Right atrium auricular region (tissue), 2 donors: ENCODE data around the gene CADM2. TPM values are rescaled to one million over a fixed set of nuclear protein-coding genes. Genes with fewer than 3 reads are reported as not detected.

Experiments
- DNase-seq: peaks from one replicate; pipeline ENCODE4 v3.0.0-alpha.2; 2019; ENCODE audit warnings: low spot score
- H3K27ac ChIP-seq, 2 donors: fragments of 200-600 bp; sonication (generic); 1 replicate in 1 of 2; 2 replicates in 1 of 2; pipeline ENCODE4 v1.5.1; 2016 to 2019
- H3K27me3 ChIP-seq, 2 donors: fragments of 200-600 bp; sonication (generic); one replicate each; pipeline versions ENCODE4 v1.5.1 to v1.6.0; 2017 to 2019
- H3K36me3 ChIP-seq: fragments of 200-600 bp; sonication (generic); one replicate; pipeline ENCODE4 v1.5.1; 2016
- H3K4me1 ChIP-seq, 2 donors: fragments of 200-600 bp; sonication (generic); one replicate each; pipeline versions ENCODE4 v1.5.1 to v1.6.0; 2017 to 2019
- H3K4me3 ChIP-seq, 2 donors: fragments of 200-600 bp; sonication (generic); 1 replicate in 1 of 2; 2 replicates in 1 of 2; pipeline ENCODE4 v1.5.1; 2017 to 2019; ENCODE audit warnings: mild to moderate bottlenecking in 1 of 2, moderate library complexity in 1 of 2
- H3K9me3 ChIP-seq, 2 donors: fragments of 200-600 bp; sonication (generic); one replicate each; pipeline ENCODE4 v1.5.1; 2019
- total RNA-seq, 2 donors: library from RNA; depleted of rRNA; stranded (reverse); fragments of >200 nt; gene quantifications; one replicate each; pipeline ENCODE4 v1.1.0, GENCODE V29; 2016
- TF ChIP-seq, protein P1 (sequence below), 2 donors: fragments of 200-600 bp; sonication (generic); IDR thresholded peaks; one replicate each; pipeline ENCODE4 v1.5.1; 2019; ENCODE audit warnings: antibody characterized with exemption in 2 of 2

The CADM2 gene
- total RNA-seq, 2 donors from 2014 or later, result 6.5 to 9.5 TPM

DNA sequence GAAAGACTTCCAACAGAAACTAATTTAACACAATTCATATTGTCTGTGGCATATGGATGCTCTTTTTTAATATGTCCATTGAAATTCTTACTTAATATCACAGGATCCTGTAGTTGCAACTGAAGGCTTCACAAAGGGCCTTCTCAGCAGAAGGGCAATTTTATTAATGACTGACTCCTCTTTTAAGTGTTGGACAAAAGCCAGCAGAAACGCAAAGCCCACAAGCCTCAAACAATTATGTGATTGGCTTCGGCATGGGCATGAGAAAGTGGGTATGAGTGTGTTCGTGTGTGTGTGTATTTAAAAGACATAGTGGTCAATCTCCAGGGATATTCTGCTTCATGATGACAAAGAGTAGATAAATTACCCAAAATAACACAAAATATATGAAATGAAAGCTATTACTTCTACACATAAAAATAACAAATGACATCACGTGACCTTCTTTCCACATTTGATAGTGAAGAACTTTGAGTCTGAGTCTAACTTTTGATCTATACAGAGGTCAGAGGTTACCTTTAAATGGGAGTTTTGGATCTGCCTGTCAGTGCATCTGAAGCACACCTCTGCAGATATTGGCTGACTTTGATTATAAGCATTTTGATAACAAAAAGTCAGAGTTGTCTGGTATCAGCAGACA, 496.9 kb downstream of the CADM2 start:
- Histone ChIP-seq H3K4me1 (no peaks in the 10 kb centered on the region), H3K9me3 (no peaks in the 10 kb centered on the region), H3K36me3 (no peaks in the 10 kb centered on the region), H3K27me3 (no peaks in the 10 kb centered on the region), H3K27ac (no peak overlapping the region), H3K4me3 (no peak overlapping the region)
- TF ChIP-seq, protein P1, sequence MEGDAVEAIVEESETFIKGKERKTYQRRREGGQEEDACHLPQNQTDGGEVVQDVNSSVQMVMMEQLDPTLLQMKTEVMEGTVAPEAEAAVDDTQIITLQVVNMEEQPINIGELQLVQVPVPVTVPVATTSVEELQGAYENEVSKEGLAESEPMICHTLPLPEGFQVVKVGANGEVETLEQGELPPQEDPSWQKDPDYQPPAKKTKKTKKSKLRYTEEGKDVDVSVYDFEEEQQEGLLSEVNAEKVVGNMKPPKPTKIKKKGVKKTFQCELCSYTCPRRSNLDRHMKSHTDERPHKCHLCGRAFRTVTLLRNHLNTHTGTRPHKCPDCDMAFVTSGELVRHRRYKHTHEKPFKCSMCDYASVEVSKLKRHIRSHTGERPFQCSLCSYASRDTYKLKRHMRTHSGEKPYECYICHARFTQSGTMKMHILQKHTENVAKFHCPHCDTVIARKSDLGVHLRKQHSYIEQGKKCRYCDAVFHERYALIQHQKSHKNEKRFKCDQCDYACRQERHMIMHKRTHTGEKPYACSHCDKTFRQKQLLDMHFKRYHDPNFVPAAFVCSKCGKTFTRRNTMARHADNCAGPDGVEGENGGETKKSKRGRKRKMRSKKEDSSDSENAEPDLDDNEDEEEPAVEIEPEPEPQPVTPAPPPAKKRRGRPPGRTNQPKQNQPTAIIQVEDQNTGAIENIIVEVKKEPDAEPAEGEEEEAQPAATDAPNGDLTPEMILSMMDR (IDR thresholded peaks at IDR 0.05), result no peak
- DNase-seq, result no peak

DNA sequence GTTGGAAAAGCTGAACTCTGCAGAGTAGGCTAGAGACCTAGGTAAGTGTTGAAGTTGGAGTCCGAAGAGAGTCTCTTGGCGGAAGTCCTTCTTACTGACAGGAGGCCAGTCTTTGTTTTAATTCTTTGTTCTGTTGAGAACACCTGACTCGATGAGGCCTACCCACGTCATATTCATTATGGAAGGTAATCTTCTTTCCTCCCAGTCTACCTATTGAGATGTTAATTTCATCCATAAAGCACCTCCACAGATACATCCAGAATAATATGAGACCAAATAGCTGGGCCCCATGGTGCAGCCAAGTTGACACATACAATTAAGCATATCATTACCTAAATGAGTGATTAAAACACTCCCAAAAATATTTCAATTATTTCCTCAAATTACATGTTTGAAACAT, 515.5 kb downstream of the CADM2 start:
- Histone ChIP-seq H3K27me3 (no peaks in the 10 kb centered on the region), H3K9me3 (no peaks in the 10 kb centered on the region), H3K27ac (no peak overlapping the region), H3K4me1 (no peaks in the 10 kb centered on the region), H3K36me3 (no peaks in the 10 kb centered on the region), H3K4me3 (no peak overlapping the region)
- DNase-seq, result no peak
- TF ChIP-seq, protein P1 (IDR thresholded peaks at IDR 0.05), result no peak

DNA sequence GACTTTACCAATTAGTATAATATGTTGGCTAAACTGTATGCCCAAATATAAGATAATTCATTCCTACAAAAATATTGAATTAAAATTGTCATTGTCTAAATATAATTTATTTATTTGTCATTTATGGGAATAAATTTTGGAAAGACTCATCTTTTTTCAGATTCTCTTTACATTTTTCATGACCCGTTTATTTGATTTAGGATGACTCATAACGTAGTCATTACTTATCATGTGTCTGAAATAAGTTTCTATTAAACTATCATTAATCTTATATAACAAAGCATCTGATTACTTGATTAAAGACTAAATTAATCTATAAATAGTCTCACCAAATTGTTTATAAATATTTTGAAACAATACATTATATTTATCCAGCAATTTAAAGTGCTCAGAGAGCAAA, 516.6 kb downstream of the CADM2 start:
- no peak overlapping the region for H3K4me3 ChIP-seq
- no peaks in the 10 kb centered on the region for H3K27me3 ChIP-seq
- H3K4me1 ChIP-seq, result no peaks in the 10 kb centered on the region
- DNase-seq, result no peak
- H3K36me3 ChIP-seq, result no peaks in the 10 kb centered on the region
- no peaks in the 10 kb centered on the region for H3K9me3 ChIP-seq
- no peak overlapping the region for H3K27ac ChIP-seq
- TF ChIP-seq, protein P1 (IDR thresholded peaks at IDR 0.05), result no peak

DNA sequence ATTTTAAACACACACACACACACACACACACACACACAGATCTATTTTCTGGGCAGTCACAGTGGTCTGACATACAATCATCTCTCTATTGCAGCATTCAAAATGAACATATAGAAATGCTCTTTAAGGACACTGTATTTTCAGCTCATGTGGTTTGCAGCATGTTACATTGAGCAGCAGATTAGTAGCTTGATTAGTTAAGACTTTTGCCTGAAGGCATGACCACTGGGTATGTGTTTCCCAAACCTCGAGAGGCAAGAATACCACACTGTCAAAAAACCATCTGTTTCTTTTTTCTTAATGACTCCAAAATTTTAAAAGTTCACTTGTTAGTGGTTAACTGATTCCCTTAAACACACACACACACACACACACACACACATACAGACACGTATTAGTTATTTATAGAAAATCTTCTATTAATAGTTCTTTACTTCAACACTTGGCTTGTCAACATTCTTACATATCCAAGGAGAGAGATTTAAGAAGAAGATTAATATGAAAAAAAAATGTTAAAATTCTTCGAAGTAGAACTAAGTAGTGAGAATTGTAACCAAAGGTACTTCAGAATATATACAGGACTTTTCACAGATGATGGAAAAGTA, 518.2 kb downstream of the CADM2 start:
- DNase-seq, result no peak

DNA sequence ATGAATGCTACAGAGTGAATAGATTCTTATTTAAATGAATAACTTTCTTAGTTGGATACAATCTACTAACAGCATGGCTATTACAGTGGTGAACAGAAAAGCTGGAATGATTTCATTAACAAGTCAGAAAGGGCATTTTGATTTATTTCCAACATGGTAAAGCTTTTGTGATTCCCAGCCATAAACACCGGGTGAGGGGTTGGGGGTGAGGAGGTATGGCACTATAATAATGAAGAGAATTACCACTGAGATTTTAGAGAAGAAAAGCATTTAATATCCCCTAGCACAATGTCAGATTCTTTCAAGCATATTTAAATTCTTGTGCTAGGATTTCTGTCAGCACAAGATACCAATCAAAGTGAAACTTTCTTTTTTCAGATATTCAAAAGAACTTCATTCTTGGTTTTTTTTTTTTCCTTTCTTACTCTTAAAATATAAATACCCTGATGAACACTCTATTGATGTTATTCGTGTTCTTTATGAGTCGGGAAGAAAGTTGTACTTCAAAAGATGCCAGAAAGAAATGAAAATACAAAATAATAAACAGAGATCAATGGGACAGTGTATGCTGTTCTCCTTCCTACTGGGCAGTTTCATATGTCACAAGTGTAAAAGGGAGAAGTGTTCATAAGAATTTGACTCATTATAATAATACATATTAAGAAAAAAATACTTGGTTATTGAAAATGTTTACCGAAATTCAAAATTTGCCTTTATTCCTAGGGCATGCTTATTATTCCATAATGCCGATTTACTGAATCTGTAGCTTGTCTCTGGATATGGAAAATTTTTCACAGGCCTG, 522.8 kb downstream of the CADM2 start:
- Histone ChIP-seq H3K9me3 (no peaks in the 10 kb centered on the region), H3K27ac (no peak overlapping the region), H3K27me3 (no peaks in the 10 kb centered on the region), H3K4me1 (no peaks in the 10 kb centered on the region), H3K36me3 (no peaks in the 10 kb centered on the region), H3K4me3 (no peak overlapping the region)
- no peak for DNase-seq
- TF ChIP-seq, protein P1 (IDR thresholded peaks at IDR 0.05), result no peak

More for the DNA sequence above, 518.2 kb downstream of the CADM2 start:
- TF ChIP-seq, protein P1 (IDR thresholded peaks at IDR 0.05), result no peak
- no peaks in the 10 kb centered on the region for H3K27me3 ChIP-seq
- no peak overlapping the region for H3K27ac ChIP-seq
- H3K9me3 ChIP-seq, result no peaks in the 10 kb centered on the region
- H3K36me3 ChIP-seq, result no peaks in the 10 kb centered on the region
- H3K4me1 ChIP-seq, result no peaks in the 10 kb centered on the region
- H3K4me3 ChIP-seq, result no peak overlapping the region
